COR-L47 (cell line): ENCODE measurements around the gene RASA4B.
"Not testable (repeated sequence)": the region's sequence is repeated elsewhere in the genome, so short reads cannot be mapped to it uniquely, and the experiment has no call there.

Experiments used
- DNase-seq: peaks from one replicate; lab custom pipeline; 2025; lab: John Stamatoyannopoulos, UW

Gene RASA4B

DNA sequence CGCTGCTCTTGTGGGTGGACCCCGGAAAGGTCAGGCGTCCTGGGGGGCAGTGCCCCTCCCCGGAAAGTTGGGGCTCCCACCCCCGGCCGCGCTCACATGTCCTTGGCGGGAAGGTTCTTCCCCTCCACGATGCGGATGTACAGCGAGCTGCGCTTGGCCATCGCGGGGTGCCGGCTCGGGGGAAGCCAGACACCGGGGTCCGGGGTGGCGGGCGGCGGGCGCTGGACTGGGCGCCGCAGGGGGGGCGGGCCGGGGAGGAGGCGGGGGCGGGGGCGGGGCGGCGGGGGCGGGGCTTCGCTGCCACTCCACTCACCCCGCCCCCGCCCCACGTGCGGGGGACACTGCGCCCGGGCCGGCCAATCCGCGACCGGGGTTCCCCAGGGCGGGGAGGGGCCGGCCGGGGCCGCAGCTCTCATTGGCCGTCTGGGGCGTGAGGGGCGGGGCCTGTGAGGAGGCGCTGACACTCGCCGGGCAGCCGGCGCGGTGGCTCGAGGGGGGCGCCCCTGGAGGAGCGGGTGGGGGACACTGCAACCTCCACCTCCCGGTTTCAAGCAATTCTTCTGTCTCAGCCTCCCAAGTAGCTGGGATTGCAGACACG, at the start of gene RASA4B:
RASA4B (minus strand) TSS at position 228 of the 598 bp plus-strand sequence; CDS start at position 161, 67 bp downstream.
- DNase-seq, result not testable (repeated sequence)

DNA sequence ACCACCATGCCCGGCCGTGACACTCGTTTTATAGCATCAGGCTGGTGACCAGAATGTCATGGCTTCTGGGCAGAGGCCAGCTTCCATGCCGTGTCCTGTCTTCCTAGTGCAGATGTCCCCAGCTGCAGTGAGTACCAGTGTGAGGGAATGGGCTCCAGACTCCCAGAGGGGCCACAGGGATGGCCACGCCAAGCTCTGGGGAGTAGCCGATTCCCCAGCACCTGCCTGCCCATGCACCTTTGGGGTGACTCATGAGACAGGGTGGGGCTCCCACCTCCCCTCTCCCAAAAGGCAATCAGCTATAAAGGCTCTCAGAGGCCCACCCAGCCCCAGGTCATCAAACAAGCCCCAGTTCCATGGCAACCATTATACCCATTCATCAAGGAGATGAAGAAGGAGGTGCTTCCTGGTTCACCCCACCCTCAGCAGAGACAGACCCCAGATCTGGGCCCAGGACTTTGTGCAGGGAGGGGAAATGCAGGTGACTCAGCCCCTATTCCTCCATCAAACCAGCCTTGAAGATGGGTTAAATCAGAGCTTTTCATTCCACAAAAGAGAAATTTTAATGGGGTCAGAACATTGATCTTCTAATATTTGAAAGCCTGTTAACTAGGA, 33.3 kb upstream of the RASA4B start, which contains the start of gene SPDYE2:
SPDYE2 (plus strand) TSS at position 419 of the 615 bp plus-strand sequence. CDS start 2,030 bp downstream, outside the sequence.
- not testable (repeated sequence) for DNase-seq

DNA sequence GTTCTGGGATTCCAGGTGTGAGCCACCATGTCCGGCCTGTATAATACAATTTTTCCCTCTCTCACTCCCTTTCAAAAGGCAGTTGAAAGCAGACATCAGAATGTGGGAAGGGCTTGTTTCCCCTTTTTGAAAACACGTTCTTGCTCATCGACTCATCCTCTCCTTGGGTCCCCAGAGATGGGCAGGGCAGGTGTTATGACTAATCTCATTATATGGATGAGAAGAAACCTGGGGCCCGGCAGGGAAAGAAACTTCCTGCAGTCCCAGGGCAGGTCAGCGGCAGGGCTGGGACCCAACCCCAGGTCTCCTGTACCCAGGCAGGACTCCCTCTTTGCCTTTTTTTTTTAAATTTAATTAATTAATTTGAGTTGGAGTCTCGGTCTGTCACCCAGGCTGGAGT, 28.8 kb upstream of the RASA4B start:
- DNase-seq, result not testable (repeated sequence)

DNA sequence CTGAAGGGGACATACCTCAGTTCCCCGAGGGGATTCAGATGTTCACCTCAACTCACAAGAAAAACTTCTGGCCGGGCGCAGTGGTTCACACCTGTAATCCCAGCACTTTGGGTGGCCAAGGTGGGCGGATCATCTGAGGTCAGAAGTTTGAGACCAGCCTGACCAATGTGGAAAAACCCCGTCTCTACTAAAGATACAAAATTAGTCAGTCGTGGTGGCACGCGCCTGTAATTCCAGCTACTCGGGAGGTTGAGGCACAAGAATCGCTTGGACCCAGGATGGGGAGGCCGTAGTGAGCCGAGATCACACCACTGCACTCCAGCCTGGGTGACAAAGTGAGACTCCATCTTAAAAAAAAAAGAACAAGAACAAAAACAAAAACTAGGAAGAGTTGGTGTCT, 27.7 kb upstream of the RASA4B start:
- DNase-seq, result not testable (repeated sequence)

DNA sequence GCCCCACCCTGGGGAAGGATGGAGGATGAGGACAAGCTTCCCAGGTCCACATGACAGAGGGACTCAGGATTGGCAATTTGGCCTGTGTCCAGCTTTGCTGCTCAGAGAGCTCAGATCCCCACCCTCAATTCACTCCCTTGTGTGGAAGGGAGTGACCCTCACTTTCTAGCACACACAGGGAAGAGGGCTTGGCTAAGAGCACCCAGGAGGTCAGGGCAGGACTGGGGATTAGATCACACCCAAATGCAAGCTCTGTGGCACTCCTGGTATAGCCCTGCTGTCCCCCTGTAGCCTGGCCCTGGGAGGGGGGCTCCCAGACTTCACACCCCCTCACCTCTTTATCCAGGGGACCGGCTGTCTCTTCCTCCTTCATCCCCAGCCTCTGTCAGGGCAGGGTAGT, 26.8 kb upstream of the RASA4B start:
- not testable (repeated sequence) for DNase-seq

- not testable (repeated sequence) for DNase-seq
Observed at GRCh38 chr7:102543596-102543995, 26.0 kb upstream of the RASA4B start, which contains the start of gene UPK3BL2. UPK3BL2 (minus strand) TSS chr7:102543696; CDS start chr7:102543636, 60 bp downstream.

- not testable (repeated sequence) for DNase-seq
Observed at GRCh38 chr7:102542771-102543170, 25.2 kb upstream of the RASA4B start.

- DNase-seq, result not testable (repeated sequence)
Observed at GRCh38 chr7:102542083-102542482, 24.5 kb upstream of the RASA4B start.

- not testable (repeated sequence) for DNase-seq
Observed at GRCh38 chr7:102540604-102541003, 23.0 kb upstream of the RASA4B start.

DNA sequence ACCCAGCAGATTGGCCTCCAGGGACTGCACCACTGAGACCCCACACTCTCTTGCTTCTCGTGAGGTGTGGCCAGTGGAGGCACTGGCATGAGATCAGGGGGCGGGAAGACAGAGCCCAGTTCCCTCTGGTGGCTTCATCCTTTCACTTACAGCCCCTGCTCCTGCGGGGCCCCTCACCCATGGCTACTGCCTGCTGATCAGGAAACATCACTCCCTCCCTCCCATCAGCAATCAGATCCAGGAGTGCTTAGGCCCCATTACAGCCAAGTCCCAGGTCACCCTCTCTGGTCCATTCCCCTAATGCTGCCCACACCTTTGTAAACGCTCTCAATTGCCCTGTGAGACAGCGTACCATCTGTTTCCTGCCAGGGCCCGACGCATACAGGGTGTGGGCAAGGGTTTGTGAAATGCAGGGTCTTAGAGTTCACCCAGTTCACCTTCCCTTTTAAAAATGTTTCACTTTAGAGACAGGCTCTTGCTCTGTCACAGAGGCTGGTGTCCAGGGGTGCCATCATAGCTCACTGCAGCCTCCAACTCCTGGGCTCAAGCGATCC, 17.6 kb upstream of the RASA4B start:
- DNase-seq, result not testable (repeated sequence)

DNA sequence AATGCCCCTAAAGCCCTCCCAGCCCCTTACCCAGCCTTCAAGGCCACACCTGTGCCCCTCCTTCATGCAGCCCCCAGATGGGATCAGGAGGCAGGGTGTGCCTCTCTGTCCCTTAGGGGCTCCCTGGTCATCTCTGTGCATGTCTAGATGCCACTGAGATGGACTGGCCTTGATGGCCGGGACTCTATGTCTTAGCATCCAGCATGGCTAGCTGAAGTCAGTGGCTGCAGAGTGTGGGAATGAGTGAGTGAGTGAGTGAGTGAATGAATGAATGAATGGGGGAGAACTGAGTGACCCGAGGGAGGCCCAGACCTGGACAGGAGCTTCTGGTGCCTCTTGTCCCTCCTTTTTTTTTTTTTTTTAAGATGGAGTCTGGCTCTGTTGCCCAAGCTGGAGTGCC, 14.6 kb upstream of the RASA4B start:
- DNase-seq, result not testable (repeated sequence)

DNA sequence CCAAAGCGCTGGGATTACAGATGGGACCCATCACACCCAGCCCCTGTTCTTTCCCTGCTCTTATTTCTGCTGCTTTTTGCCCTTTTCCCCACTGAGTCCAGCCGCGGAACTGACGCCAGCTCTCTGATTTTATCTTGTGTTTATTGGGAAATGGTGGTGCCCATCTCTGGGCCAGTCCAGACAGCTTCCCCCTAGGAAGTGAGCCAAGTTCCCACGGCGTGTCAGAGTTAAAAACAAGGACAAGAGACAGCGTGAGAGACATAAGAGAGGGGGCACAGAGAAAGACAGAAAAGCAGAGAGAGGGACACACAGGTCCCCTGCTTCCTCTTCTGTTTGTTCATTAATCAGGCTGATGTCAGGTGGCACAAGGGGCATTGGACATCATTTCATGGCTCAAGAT, 14.0 kb upstream of the RASA4B start:
- not testable (repeated sequence) for DNase-seq

DNA sequence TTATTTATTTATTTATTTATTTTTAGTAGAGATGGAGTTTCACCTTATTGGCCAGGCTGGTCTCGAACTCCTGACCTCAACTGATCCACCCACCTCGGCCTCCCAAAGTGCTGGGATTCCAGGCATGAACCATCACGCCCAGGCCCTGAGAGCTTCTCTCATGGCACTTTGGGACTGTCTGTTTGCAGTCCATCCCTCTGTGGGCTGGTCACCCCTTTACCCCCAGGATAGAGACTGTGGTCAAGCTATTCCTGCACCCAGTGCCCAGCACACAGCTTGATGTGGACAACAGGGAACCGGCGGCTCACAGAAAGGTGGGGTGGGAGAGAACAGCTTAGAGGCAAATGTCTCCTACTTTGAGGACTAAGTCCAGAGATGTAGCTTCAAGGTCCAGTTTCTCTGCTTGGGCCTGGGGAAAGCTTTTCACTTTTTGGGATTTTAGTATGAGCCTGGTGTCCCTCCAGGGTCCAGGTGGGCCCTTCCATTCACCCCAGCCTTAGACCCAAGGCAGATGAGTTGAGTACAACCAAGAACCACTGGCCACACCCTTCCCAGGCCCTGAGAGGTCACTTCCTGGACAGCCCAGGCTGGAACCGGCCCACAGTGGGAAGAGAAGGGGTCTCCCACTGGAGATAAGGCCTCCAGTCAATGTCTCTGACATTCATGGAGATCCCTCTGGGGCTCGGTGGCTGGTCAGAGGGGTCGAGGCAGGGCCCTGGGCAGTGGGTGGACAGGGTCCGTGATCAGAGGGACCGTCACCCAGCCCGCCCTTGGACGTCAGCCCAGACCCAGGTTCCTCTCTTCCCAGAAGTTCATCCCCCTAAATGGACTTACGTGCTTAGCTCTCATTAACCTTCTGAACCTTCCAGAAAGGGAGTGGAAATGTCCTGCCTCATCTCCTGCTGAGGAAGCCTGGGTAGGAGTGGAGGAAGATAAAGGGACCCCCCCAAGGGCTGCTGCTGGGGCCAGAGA, 10.5 kb upstream of the RASA4B start:
- not testable (repeated sequence) for DNase-seq

DNA sequence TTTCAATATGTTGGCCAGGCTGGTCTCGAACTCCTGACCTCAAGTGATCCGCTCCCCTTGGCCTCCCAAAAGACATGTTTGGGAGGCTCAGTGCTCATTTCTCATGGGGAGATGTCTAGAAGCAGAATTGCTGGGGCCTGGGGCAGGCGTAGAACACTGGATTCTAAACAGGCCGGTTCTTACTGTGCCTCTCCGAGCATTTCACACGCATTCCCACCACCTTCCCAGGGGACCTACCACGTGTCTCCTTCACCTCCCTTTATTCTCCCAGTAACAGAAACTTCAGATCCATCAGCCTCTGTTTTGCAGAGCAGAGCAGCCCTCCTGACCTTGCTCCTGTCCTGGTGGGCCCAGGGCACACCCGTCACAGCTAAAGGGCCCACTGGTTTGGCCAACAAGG, 9.6 kb upstream of the RASA4B start:
- DNase-seq, result not testable (repeated sequence)

GRCh38 chr7:102524803-102525202, 7.2 kb upstream of the RASA4B start:
- not testable (repeated sequence) for DNase-seq

- DNase-seq, result not testable (repeated sequence)
Observed at GRCh38 chr7:102520797-102521196, 3.2 kb upstream of the RASA4B start.

- not testable (repeated sequence) for DNase-seq
Observed at GRCh38 chr7:102516951-102517350, 626 bp downstream of the RASA4B start.

DNA sequence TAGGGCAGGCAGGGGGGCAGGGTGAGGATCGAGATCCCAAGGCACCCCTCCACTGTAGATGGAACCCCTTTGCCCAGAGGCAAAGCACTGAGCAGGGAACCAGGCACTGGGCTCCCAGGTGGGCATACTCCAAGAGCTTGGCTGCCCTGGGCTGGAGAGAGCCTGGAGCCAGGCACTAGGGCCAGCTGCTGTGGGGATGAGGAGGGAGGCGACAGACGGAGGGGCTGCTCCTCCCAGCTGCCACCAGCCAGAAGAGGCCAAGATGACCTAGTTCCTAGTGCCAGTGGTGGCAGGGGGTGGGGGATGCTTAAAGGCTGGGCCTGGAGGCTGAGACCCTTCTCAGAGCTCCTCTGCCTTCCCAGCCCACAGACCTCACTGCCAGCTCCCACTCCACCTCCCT, 1.7 kb downstream of the RASA4B start:
- DNase-seq, result not testable (repeated sequence)

- not testable (repeated sequence) for DNase-seq
Observed at GRCh38 chr7:102514881-102515721, 2.5 kb downstream of the RASA4B start.

- not testable (repeated sequence) for DNase-seq
Observed at GRCh38 chr7:102512642-102513221, 4.8 kb downstream of the RASA4B start.
